ENCODE results near the gene PLAGL2. TPM values are rescaled to one million over a fixed set of nuclear protein-coding genes. Genes with fewer than 3 reads are reported as not detected.
A peak's percentile ranks its signal among the peaks of the same experiment; 100 is the strongest.

PLAGL2 gene
- total RNA-seq, 2 experiments from 2014 or later: 89.1 to 98.2 TPM

DNA sequence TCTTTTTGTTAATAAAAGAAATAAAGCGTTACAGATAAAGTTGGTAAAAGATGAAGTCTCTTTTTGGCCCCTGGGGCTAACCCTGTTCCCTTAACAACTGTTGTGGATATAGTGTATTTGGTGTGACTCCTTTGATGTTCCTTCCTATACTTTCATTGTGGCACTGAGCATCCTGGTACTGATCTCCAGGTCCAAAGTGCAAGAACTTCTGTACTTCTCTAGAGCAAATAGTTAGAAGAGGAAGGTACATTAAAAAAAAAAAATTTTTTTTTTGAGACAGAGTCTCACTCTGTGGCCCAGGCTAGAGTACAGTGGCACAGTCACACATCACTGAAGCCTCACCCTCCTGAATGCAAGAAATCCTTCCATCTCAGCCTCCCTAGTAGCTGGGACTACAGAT is 6.3 kb upstream of the PLAGL2 start:
- no peak for ATAC-seq
- peaks cover 45% of the 10 kb centered on the region for H3K4me1 Mint-ChIP-seq
- intact Hi-C loops (cut with DNase I, micrococcal nuclease): no loop called here
- H3K9me3 Mint-ChIP-seq (ENCODE audit: low read depth): no peaks in the 10 kb centered on the region
- H3K27ac Mint-ChIP-seq: no peak overlapping the region
- ChIA-PET CTCF (interaction anchor here (0.8 to 1.3 kb wide), 2 partner anchors 8 to 265 kb away, joined by 3 read pairs; no protein-coding TSS in a partner anchor), POLR2A (no interaction called here)
- H3K4me3 Mint-ChIP-seq: no peak overlapping the region
- H3K27me3 Mint-ChIP-seq: no peaks in the 10 kb centered on the region
- no peak for DNase-seq
- H3K36me3 Mint-ChIP-seq (ENCODE audit: low read depth): peaks cover 82% of the 10 kb centered on the region

DNA sequence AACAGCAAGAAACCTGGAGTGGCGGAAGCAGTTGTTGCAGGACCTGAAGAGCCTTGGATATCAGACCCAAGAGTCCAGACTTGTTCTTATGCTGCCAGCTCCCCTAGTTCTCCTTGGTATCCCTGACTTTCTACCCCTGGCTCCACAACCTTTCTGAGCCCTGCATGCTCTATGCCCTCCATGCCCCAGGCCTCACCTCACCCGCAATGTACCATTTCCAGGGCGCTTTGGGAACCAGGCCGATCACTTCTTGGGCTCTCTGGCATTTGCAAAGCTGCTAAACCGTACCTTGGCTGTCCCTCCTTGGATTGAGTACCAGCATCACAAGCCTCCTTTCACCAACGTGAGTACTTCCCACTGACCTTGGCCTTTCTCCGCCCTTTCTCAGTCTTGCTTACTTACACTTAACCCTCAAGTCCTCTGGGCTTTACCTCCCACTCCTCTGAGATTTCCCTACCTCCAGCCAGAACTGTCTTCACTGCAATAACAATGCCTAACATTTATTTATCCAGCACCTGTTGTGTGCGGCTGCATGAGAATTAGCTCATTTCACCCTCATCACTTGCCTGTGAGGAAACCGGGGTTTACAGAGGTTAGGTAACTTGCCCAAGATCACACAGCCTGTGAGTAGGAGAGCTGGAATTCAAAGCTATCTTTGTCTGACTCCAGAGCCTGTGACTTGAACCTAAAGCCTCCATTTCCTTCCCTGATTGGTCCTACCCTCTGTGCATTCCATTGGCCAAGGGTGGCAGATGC is 2.5 kb upstream of the PLAGL2 start:
- no peaks in the 10 kb centered on the region for H3K27me3 Mint-ChIP-seq
- H3K4me3 Mint-ChIP-seq: peak overlapping the region; percentile 89
- ChIA-PET POLR2A (interaction anchor here (0.5 to 1.4 kb wide), 3 partner anchors 38 to 77 kb away, joined by 3 to 7 read pairs (median 4); no protein-coding TSS in a partner anchor), CTCF (interaction anchor here (0.6 to 0.7 kb wide), 2 partner anchors 107 to 246 kb away, joined by 3 read pairs; no protein-coding TSS in a partner anchor)
- DNase-seq (no peak), ATAC-seq (no peak)
- H3K9me3 Mint-ChIP-seq (ENCODE audit: low read depth): no peaks in the 10 kb centered on the region
- peaks cover 51% of the 10 kb centered on the region for H3K4me1 Mint-ChIP-seq
- H3K36me3 Mint-ChIP-seq (ENCODE audit: low read depth): peaks cover 78% of the 10 kb centered on the region
- intact Hi-C loops (cut with DNase I, micrococcal nuclease): loop anchor here (5.0 to 10.0 kb wide), 4 partner anchors 103 to 757 kb away; partner anchors contain the start of genes BCL2L1 (in 1 of the 2) and TM9SF4 (in 1 of the 2)
- peak overlapping the region; percentile 86 for H3K27ac Mint-ChIP-seq

DNA sequence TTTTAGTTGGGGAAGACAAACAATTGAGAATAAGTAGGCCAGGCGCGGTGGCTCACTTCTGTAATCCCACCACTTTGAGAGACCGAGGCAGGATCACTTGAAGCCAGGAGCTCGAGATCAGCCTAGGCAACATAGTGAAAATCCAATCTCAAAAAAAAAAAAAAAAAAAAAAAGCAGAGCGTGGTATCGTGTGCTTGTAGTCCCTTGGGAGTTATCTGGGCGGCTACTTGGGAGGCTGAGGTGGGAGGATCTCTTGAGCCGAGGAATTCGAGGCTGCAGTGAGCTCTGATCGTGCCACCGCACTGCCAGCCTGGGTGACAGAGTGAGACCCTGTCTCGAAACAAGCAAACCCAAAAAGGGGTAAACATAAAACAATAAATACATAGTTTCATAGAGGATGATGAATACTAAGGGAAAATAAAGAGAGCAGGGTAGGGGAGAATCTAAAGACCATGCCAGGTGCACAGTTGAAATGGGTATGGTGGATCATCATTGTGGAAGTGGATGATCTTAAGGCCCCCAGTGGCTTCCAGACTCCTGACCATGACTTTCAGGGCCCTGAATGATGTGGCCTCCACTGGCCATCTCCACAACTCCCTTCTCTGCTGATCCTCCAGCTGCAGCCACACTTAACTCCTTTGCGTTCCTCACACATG is 1.1 kb upstream of the PLAGL2 start:
- DNase-seq: no peak
- no peaks in the 10 kb centered on the region for H3K9me3 Mint-ChIP-seq (ENCODE audit: low read depth)
- peaks cover 76% of the 10 kb centered on the region for H3K36me3 Mint-ChIP-seq (ENCODE audit: low read depth)
- intact Hi-C loops (cut with DNase I, micrococcal nuclease): loop anchor here (5.0 to 10.0 kb wide), 4 partner anchors 101 to 759 kb away; partner anchors contain the start of genes BCL2L1 (in 1 of the 2) and TM9SF4 (in 1 of the 2)
- no peak for ATAC-seq
- CTCF ChIA-PET: interaction anchor here (0.8 to 1.1 kb wide), 3 partner anchors 10 to 149 kb away, joined by 3 read pairs; partner anchors contain the start of gene ASXL1
- no peaks in the 10 kb centered on the region for H3K27me3 Mint-ChIP-seq
- H3K4me3 Mint-ChIP-seq: peak overlapping the region; percentile 89
- POLR2A ChIA-PET: interaction anchor here (0.7 kb wide), 2 partner anchors 92 to 137 kb away, joined by 3 read pairs; no protein-coding TSS in a partner anchor
- peak overlapping the region; percentile 86 for H3K27ac Mint-ChIP-seq
- H3K4me1 Mint-ChIP-seq: peaks cover 56% of the 10 kb centered on the region

DNA sequence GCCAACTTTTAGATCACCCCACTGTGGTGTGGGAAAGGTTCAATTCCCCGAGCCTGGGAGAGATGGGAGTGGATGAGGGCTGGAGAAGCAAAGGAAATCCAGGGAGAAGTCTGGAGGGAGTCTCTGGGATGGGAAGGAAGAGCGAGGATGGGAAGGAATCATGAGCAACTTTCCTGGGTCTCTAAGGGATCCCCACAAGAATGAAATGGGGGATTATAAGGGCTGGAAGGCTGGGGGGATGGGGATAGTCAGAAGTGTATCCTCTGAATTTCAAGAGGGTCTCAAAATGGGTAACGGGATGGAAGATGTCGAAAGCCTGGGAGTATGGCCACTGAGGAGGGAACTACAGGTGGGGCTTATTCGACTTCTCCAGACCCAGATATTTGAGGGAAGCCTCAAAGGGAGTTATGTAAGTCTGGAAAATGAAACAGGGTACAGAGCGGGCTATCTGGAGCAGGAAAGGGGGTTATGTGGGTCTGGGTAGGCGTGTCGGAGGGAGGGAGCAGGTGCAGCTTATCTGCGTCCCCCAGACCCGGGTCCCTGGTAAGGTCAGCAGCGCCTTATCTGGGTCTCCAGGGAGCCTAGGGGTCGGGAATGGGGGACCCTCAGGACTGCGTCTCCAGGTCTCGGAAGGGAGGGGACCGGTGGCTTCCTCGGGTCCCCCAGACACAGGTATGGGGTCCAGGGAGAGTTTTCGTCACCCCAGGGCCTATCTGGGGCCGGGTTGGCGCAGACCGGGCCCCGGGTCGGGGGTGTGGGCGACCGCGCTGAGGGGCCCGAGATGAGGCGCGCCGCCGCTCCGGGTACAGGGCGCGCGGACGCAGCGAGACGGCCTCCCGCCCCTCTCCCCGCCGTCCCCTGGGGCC is 550 bp downstream of the PLAGL2 start:
- CTCF ChIA-PET: interaction anchor here (0.6 kb wide), 1 partner anchor 77 kb away, joined by 3 read pairs; no protein-coding TSS in a partner anchor
- Mint-ChIP-seq H3K27me3 (no peaks in the 10 kb centered on the region), H3K27ac (peak overlapping the region; percentile 99), H3K9me3 (ENCODE audit: low read depth) (no peaks in the 10 kb centered on the region), H3K4me1 (peaks cover 67% of the 10 kb centered on the region), H3K4me3 (peak overlapping the region; percentile 99), H3K36me3 (ENCODE audit: low read depth) (peaks cover 88% of the 10 kb centered on the region)
- no peak for ATAC-seq
- intact Hi-C loops (cut with DNase I, micrococcal nuclease): loop anchor here (1.0 to 10.0 kb wide), 13 partner anchors 25 to 760 kb away; partner anchors contain the start of genes TM9SF4 (in 2 of the 2), ASXL1 (in 1 of the 2), BCL2L1 (in 1 of the 2) and KIF3B (in 1 of the 2)
- POLR2A ChIA-PET: no interaction called here
- peak; percentile 30 for DNase-seq

DNA sequence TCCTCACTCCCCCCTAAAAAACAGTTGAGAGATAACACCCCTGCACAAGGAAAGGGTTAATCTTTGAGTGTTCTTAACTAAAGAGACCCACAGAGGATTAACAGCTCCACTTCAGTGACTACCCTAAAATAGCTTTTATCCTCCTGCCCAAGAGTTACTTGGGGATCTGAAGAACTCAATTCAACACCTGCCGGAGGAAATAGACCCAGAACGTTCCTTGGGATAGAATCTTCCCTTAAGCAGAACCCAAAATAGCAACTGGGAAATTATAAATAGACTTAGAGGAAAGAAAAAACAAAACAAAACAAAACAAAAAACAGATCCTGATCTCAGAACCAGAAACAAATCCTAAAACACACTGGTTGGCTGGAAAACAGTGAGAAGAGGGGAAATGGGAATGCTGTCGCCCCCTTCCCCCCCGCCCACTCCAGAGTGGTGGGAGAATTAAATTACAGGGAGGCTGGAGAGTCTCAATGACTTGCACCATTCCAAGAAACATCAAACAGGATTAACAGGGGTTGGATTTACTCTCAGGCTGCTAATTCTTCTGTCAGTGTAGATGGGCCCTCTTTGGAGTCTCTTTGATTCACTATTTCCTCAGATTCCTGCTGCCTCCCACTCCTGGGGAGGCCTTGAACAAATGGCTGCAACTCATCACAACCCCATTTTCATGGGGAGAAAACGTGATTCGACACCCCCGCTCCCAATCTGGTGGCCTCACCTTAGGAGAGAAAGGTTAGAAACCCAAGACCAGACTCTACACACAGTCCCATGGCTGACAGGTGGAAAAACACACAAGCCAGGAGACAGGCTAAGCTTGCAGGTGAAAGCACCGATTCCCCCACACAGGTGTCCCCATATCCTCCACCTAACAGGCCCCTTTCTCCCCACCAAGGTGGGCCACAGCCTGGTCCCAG is 1.4 kb downstream of the PLAGL2 start:
- H3K36me3 Mint-ChIP-seq (ENCODE audit: low read depth): peaks cover 88% of the 10 kb centered on the region
- intact Hi-C loops (cut with DNase I, micrococcal nuclease): loop anchor here (2.0 to 10.0 kb wide), 6 partner anchors 71 to 761 kb away; partner anchors contain the start of genes BCL2L1 (in 1 of the 2), KIF3B (in 1 of the 2) and TM9SF4 (in 1 of the 2)
- ATAC-seq (no peak), DNase-seq (peak; percentile 51)
- ChIA-PET POLR2A (interaction anchor here (0.7 to 3.5 kb wide), 10 partner anchors 15 to 158 kb away, joined by 3 to 40 read pairs (median 4); partner anchors contain the start of genes ASXL1 and TM9SF4), CTCF (interaction anchor here (2.2 kb wide), 1 partner anchor 154 kb away, joined by 6 read pairs; no protein-coding TSS in a partner anchor)
- H3K9me3 Mint-ChIP-seq (ENCODE audit: low read depth): no peaks in the 10 kb centered on the region
- peak overlapping the region; percentile 99 for H3K4me3 Mint-ChIP-seq
- peaks cover 68% of the 10 kb centered on the region for H3K4me1 Mint-ChIP-seq
- no peaks in the 10 kb centered on the region for H3K27me3 Mint-ChIP-seq
- H3K27ac Mint-ChIP-seq: peak overlapping the region; percentile 99

DNA sequence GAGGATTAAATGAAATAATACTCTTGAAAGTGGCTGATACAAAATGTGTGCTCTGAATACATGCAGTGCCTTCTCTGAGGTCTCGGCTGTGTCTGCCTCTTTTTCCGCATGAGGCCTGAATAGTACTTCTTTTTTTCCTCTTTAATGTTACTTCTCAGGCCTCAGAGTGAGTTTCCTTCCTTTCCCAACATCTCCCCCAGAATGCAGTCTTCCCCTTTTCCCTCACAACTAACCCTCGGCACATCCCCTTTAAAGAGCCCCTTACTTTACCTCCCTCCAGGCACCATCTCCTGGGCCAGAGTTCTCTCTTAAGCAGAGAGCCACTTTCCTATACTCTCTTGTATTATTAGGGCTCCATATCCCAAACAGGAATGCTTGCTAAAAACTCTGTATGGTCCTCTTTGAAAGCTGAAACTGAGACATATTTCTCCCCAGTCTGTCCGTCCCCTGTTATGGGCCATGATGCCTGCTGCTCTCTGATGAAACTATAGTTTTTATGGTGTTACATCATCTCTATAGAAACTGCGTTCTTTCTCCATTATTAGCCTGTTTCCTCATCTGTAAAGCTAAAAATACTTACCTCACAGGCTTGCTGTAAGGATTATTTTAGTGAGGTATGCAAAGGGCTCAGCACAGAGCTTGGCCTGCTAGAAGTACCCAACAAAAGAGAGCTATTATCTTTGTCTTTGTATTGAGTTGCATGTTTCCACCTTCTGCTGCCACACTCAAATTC is 2.3 kb downstream of the PLAGL2 start:
- ChIA-PET POLR2A (interaction anchor here (0.7 to 3.5 kb wide), 11 partner anchors 15 to 159 kb away, joined by 3 to 40 read pairs (median 4); partner anchors contain the start of genes ASXL1 and TM9SF4), CTCF (interaction anchor here (0.9 to 2.2 kb wide), 3 partner anchors 14 to 155 kb away, joined by 3 to 6 read pairs (median 4); no protein-coding TSS in a partner anchor)
- H3K9me3 Mint-ChIP-seq (ENCODE audit: low read depth): no peaks in the 10 kb centered on the region
- peak; percentile 33 for DNase-seq
- H3K4me3 Mint-ChIP-seq: peak overlapping the region; percentile 99
- intact Hi-C loops (cut with DNase I, micrococcal nuclease): loop anchor here (2.0 to 10.0 kb wide), 5 partner anchors 72 to 762 kb away; partner anchors contain the start of genes BCL2L1 (in 1 of the 2), KIF3B (in 1 of the 2) and TM9SF4 (in 1 of the 2)
- no peak for ATAC-seq
- peaks cover 66% of the 10 kb centered on the region for H3K4me1 Mint-ChIP-seq
- H3K27ac Mint-ChIP-seq: peak overlapping the region; percentile 99
- peaks cover 88% of the 10 kb centered on the region for H3K36me3 Mint-ChIP-seq (ENCODE audit: low read depth)
- no peaks in the 10 kb centered on the region for H3K27me3 Mint-ChIP-seq

DNA sequence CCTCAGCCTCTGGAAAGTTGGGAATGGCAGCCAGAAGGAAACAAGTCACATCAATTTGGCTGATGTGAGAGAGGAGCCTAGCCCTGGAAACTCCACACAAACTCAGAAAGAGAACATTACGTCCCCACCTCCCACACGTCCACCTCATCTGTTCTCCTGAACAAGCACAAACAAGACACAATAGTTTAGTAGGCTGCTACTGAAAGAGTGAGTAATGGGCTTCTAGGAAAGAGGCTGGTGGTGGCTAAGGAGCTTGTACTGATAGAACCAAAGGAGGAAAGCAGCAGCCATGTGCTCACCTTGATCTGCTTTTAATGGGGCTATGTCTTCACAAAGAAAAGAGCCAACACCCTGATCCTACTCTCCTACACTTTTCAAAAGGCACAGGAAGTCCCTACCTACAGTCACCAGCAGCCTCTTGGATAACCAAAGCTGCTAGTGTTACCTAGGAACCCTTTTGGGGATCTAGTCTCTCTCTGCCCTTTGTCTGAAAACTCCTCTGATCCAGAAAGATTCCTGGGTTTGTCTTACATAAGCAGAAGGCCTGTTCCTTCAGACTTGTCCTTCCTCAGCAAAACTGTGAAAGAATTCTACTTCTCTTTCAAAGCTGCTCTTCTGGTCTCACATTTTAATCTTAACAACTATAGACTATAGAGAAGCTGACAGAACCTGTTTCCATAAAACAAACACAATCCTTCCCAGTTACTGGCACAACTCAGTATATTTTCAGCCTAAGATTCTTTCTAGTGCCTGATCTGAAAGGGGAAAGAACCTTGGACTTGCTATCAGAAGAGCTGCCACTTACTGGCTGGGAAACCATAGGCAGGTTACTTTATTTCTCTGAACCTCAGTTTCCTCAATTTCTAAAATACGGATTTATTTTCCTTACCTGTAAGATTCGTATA is 3.1 kb downstream of the PLAGL2 start:
- CTCF ChIA-PET: interaction anchor here (0.6 to 2.2 kb wide), 4 partner anchors 13 to 155 kb away, joined by 3 to 6 read pairs (median 4); no protein-coding TSS in a partner anchor

More for the DNA sequence above, 3.1 kb downstream of the PLAGL2 start:
- Mint-ChIP-seq H3K27me3 (no peaks in the 10 kb centered on the region), H3K4me3 (peak overlapping the region; percentile 99), H3K4me1 (peaks cover 66% of the 10 kb centered on the region), H3K9me3 (ENCODE audit: low read depth) (no peaks in the 10 kb centered on the region), H3K27ac (peak overlapping the region; percentile 99), H3K36me3 (ENCODE audit: low read depth) (peaks cover 88% of the 10 kb centered on the region)
- intact Hi-C loops (cut with DNase I, micrococcal nuclease): loop anchor here (1.0 to 10.0 kb wide), 10 partner anchors 27 to 763 kb away; partner anchors contain the start of genes ASXL1 (in 1 of the 2), BCL2L1 (in 1 of the 2), KIF3B (in 1 of the 2) and TM9SF4 (in 1 of the 2)
- ATAC-seq (peak; percentile 79), DNase-seq (peak; percentile 91)
- POLR2A ChIA-PET: interaction anchor here (0.6 to 3.5 kb wide), 14 partner anchors 14 to 255 kb away, joined by 3 to 40 read pairs (median 4); partner anchors contain the start of genes ASXL1 and TM9SF4
